ENCODE data around the gene WAPL. TPM values are rescaled to one million over a fixed set of nuclear protein-coding genes. Genes with fewer than 3 reads are reported as not detected.
A peak's percentile ranks its signal among the peaks of the same experiment; 100 is the strongest.
"Not testable (repeated sequence)": the region's sequence is repeated elsewhere in the genome, so short reads cannot be mapped to it uniquely, and the experiment has no call there.

The WAPL gene
- total and polyA plus RNA-seq, 2 of the 4 experiments (the other 2 are of a cell fraction), result 11.5 to 31.7 TPM

- Histone ChIP-seq H2AFZ (replicated peaks; ENCODE audit: low read length, poor library complexity) (no peak overlapping the region), H2BK5ac (ENCODE audit: low read depth, low read length, poor library complexity, severe bottlenecking) (no peak overlapping the region), H4K20me1 (ENCODE audit: insufficient read depth, low read length) (no peaks in the 10 kb centered on the region), H3K9me3 (ENCODE audit: control insufficient read depth, insufficient read depth, low read length) (no peaks in the 10 kb centered on the region), H3K14ac (replicated peaks; ENCODE audit: low read depth, low read length) (no peak overlapping the region), H2BK15ac (ENCODE audit: low read depth, low read length) (no peak overlapping the region), H2AK9ac (replicated peaks; ENCODE audit: low read depth, low read length, poor library complexity) (no peak overlapping the region), H3K4me1 (ENCODE audit: control insufficient read depth, insufficient read depth, low read length) (peaks cover 3% of the 10 kb centered on the region; the same call in 1 of the 2 replicates), H3K4ac (ENCODE audit: low read depth, low read length) (no peak overlapping the region), H3K4me2 (ENCODE audit: low read depth, low read length) (no peak overlapping the region), H3K56ac (ENCODE audit: extremely low read depth, insufficient read depth, low read length) (no peak overlapping the region), H4K5ac (ENCODE audit: low read depth, low read length) (no peak overlapping the region), H2BK20ac (ENCODE audit: low read depth, low read length) (no peak overlapping the region), H3K36me3 (ENCODE audit: control insufficient read depth, insufficient read depth, low read length) (no peaks in the 10 kb centered on the region), H4K8ac (ENCODE audit: low read depth in 2 of 2, low read length in 2 of 2) (no peak overlapping the region), H3K27ac (ENCODE audit: insufficient read depth, low read length) (no peak overlapping the region), H3K27me3 (ENCODE audit: control insufficient read depth, insufficient read depth, low read length) (peaks cover 6% of the 10 kb centered on the region; the same call in 1 of the 2 replicates), H3K18ac (ENCODE audit: low read depth, low read length) (no peak overlapping the region), H3K79me1 (ENCODE audit: low read depth in 1 of 2, low read length in 2 of 2) (no peaks in the 10 kb centered on the region), H3K4me3 (ENCODE audit: insufficient read depth, low read depth, low read length) (no peak overlapping the region), H3K23ac (ENCODE audit: low read depth, low read length) (no peak overlapping the region), H3K9me1 (ENCODE audit: insufficient read depth, low read length) (no peaks in the 10 kb centered on the region; the same call in 1 of the 2 replicates), H3K9ac (ENCODE audit: low read depth, low read length) (no peak overlapping the region), H4K91ac (ENCODE audit: insufficient read depth, low read depth, low read length) (no peak overlapping the region), H2BK120ac (ENCODE audit: low read depth, low read length) (no peak overlapping the region), H2AK5ac (ENCODE audit: low read depth, low read length) (no peak overlapping the region)
- DNase-seq (no peak), ATAC-seq (ENCODE audit: low read depth) (no peak)
- in situ Hi-C loops (cut with MboI; ENCODE audit: low sequenced_read_pairs) (no loop called here), dilution Hi-C loops (cut with HindIII; ENCODE audit: low sequenced_read_pairs, unreplicated experiment) (no loop called here), intact Hi-C loops (cut with micrococcal nuclease) (no loop called here)
- WGBS, 2 experiments (ENCODE audit: extremely low coverage in 2 of 2, insufficient read length in 1 of 2), result no CpG with 5 or more reads among the region's 7 CpGs
- ChIA-PET CTCF (no interaction called here), POLR2A (ENCODE audit: unreplicated experiment) (no interaction called here)
- BruUV-seq (replicated peaks), result no TSS peak
- TF ChIP-seq MXI1 (IDR thresholded peaks at IDR 0.05; ENCODE audit: borderline replicate concordance, low read depth, low read length), result no peak
- TF ChIP-seq MAFK (IDR thresholded peaks at IDR 0.05; ENCODE audit: low read depth, low read length), result 0 out of 2 replicates have a peak, but pooled peaks have one; percentile 25
These were observed 17.0 kb upstream of the WAPL start for GRCh38 chr10:86538547-86538946.

GRCh38 chr10:86538040-86538439, 16.4 kb upstream of the WAPL start:
- H4K20me1 ChIP-seq (ENCODE audit: insufficient read depth, low read length); H3K23ac ChIP-seq (ENCODE audit: low read depth, low read length); H3K4me2 ChIP-seq (ENCODE audit: low read depth, low read length); ATAC-seq (ENCODE audit: low read depth); H2AFZ ChIP-seq (replicated peaks; ENCODE audit: low read length, poor library complexity); H4K5ac ChIP-seq (ENCODE audit: low read depth, low read length); H3K14ac ChIP-seq (replicated peaks; ENCODE audit: low read depth, low read length); H3K79me1 ChIP-seq (ENCODE audit: low read depth in 1 of 2, low read length in 2 of 2); in situ Hi-C loops (cut with MboI; ENCODE audit: low sequenced_read_pairs); H3K4me3 ChIP-seq (ENCODE audit: insufficient read depth, low read depth, low read length); H3K27ac ChIP-seq (ENCODE audit: insufficient read depth, low read length); H2BK15ac ChIP-seq (ENCODE audit: low read depth, low read length); H2AK9ac ChIP-seq (replicated peaks; ENCODE audit: low read depth, low read length, poor library complexity); H2BK120ac ChIP-seq (ENCODE audit: low read depth, low read length); H3K56ac ChIP-seq (ENCODE audit: extremely low read depth, insufficient read depth, low read length); H3K9ac ChIP-seq (ENCODE audit: low read depth, low read length); H2AK5ac ChIP-seq (ENCODE audit: low read depth, low read length); dilution Hi-C loops (cut with HindIII; ENCODE audit: low sequenced_read_pairs, unreplicated experiment); H3K18ac ChIP-seq (ENCODE audit: low read depth, low read length); H3K4me1 ChIP-seq (ENCODE audit: control insufficient read depth, insufficient read depth, low read length); H3K36me3 ChIP-seq (ENCODE audit: control insufficient read depth, insufficient read depth, low read length); H3K9me3 ChIP-seq (ENCODE audit: control insufficient read depth, insufficient read depth, low read length); H2BK5ac ChIP-seq (ENCODE audit: low read depth, low read length, poor library complexity, severe bottlenecking); H3K9me1 ChIP-seq (ENCODE audit: insufficient read depth, low read length); H4K91ac ChIP-seq (ENCODE audit: insufficient read depth, low read depth, low read length); H3K27me3 ChIP-seq (ENCODE audit: control insufficient read depth, insufficient read depth, low read length); intact Hi-C loops (cut with micrococcal nuclease); DNase-seq; CTCF ChIA-PET; H4K8ac ChIP-seq (ENCODE audit: low read depth in 2 of 2, low read length in 2 of 2); H2BK20ac ChIP-seq (ENCODE audit: low read depth, low read length); H3K4ac ChIP-seq (ENCODE audit: low read depth, low read length); BruUV-seq (replicated peaks); POLR2A ChIA-PET (ENCODE audit: unreplicated experiment): not testable (repeated sequence)
- WGBS, 2 experiments (ENCODE audit: extremely low coverage in 2 of 2, insufficient read length in 1 of 2), result 100% methylated on average over 1 of the region's 8 CpGs; no CpG with 5 or more reads in 1 of the 2 experiments

Measured in IMR-90 (cell line).